Psoas muscle (tissue), 8 donors: Measurements from ENCODE around the gene NQO1. TPM values are rescaled to one million over a fixed set of nuclear protein-coding genes. Genes with fewer than 3 reads are reported as not detected.
A peak's percentile ranks its signal among the peaks of the same experiment; 100 is the strongest.

Experiments used
- ATAC-seq, 4 donors: fragments of 200-7000 bp; cut with Tn5 transposase; one replicate each; pipeline ENCODE4 v1.9.1; 2020; ENCODE audit warnings: moderate library complexity in 3 of 4, mild to moderate bottlenecking in 2 of 4
- DNase-seq, 2 donors: peaks; one replicate each; pipeline ENCODE4 v3.0.0-alpha.2; 2020
- H3K27ac ChIP-seq: fragments of 200-600 bp; one replicate; pipeline ENCODE4 v1.8.0; 2022
- H3K27me3 ChIP-seq, 3 donors: fragments of 200-600 bp in 1 of 3; one replicate each; pipeline versions ENCODE4 v1.6.1 to v1.8.0; 2013 to 2022; ENCODE audit warnings: low read length in 2 of 3, mild to moderate bottlenecking in 2 of 3, moderate library complexity in 1 of 3; ENCODE audit not compliant: insufficient read depth in 3 of 3
- H3K36me3 ChIP-seq, 2 donors: fragments of 200-600 bp in 1 of 2; one replicate each; pipeline versions ENCODE4 v1.6.1 to v1.8.0; 2013 to 2022; ENCODE audit warnings: low read depth in 1 of 2, mild to moderate bottlenecking in 1 of 2, moderate library complexity in 1 of 2; ENCODE audit not compliant: insufficient read depth in 1 of 2
- H3K4me1 ChIP-seq: fragments of 200-600 bp; one replicate; pipeline ENCODE4 v1.8.0; 2022
- H3K4me3 ChIP-seq: fragments of 200-600 bp; one replicate; pipeline ENCODE4 v1.8.0; 2022; ENCODE audit warnings: mild to moderate bottlenecking
- H3K9me3 ChIP-seq: fragments of 200-600 bp; one replicate; pipeline ENCODE4 v1.8.0; 2022
- WGBS, 3 donors: extraction: QIAGEN DNeasy Blood & Tissue Kit; methylation state at CpG; one replicate each; pipeline versions ENCODE4 v1.1.6 to v1.1.7; 2013; 5-methylcytosine and 5-hydroxymethylcytosine counted together
- intact Hi-C, 2 donors: fragments of 100-400 bp; cut with DNase I; formaldehyde crosslinking; loops; one replicate each; pipeline versions ENCODE4 v1.11.0 to v1.14.2; 2022
- polyA plus RNA-seq, 3 donors: library from polyadenylated mRNA; stranded (reverse); fragments of 200-250 nt; gene quantifications; one replicate each; pipeline ENCODE4 v1.2.3, GENCODE V29; 2013
- total RNA-seq, 4 donors: library from RNA; stranded (reverse); fragmentation: NEBNext Ultra II Directional in 2 of 4; extraction: Animal tissue kit (Norgen Biotek cat#: 25700) in 2 of 4; gene quantifications; one replicate each; pipeline versions ENCODE4 v1.2.1 to v1.2.4, GENCODE V29; 2021 to 2023
- TF ChIP-seq, protein P1 (sequence below): fragments of 200-600 bp; IDR thresholded peaks from one replicate; pipeline ENCODE4 v1.8.0; 2022; ENCODE audit warnings: antibody characterized with exemption
- donor health status: healthy with polysubstance abuse.
- donor health status: DM: no; HTN: no; CAD: no; lungs with moderate emphysema.
- donor health status: Bipolar disorder and iron deficiency.
- donor health status: healthy.
- donor health status: DM: yes; HTN: yes; CAD: no.
- donor health status: DM: no; HTN: no; CAD: no.
- donor health status: DM: no; HTN: no; CAD: no.
- donor health status: DM: yes; HTN: yes; CAD: no.

NQO1 gene
- total and polyA plus RNA-seq, 7 donors, result 12.1 to 186 (median 47.1) TPM

DNA sequence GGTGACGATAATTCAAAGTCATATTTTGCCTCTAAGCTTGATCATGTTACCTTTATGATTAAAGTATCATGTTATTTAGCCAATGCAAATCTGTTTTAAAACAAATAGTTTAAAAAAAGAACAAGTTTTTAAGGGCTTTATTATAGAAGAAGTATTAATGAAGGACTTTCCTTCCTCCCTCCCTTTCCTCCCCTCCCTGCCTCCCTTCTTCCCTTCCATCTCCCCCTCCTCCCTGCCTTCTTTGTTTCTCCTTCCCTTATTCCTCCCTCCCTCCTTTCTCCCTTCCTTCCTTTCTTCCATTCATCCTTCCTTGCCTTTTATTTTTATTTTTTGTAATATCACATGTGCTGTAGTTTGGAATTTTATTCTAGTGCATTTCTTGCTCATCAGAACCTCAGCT, 26.4 kb downstream of the NQO1 start:
- no peaks in the 10 kb centered on the region for H3K4me1 ChIP-seq
- no peaks in the 10 kb centered on the region for H3K27me3 ChIP-seq
- H3K9me3 ChIP-seq, result no peaks in the 10 kb centered on the region
- TF ChIP-seq, protein P1, sequence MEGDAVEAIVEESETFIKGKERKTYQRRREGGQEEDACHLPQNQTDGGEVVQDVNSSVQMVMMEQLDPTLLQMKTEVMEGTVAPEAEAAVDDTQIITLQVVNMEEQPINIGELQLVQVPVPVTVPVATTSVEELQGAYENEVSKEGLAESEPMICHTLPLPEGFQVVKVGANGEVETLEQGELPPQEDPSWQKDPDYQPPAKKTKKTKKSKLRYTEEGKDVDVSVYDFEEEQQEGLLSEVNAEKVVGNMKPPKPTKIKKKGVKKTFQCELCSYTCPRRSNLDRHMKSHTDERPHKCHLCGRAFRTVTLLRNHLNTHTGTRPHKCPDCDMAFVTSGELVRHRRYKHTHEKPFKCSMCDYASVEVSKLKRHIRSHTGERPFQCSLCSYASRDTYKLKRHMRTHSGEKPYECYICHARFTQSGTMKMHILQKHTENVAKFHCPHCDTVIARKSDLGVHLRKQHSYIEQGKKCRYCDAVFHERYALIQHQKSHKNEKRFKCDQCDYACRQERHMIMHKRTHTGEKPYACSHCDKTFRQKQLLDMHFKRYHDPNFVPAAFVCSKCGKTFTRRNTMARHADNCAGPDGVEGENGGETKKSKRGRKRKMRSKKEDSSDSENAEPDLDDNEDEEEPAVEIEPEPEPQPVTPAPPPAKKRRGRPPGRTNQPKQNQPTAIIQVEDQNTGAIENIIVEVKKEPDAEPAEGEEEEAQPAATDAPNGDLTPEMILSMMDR, result no peak
- H3K36me3 ChIP-seq, result peaks cover 3 to 88% of the 10 kb centered on the region in 2 donors
- DNase-seq (no peak), ATAC-seq (no peak)
- H3K27ac ChIP-seq, result no peak overlapping the region
- WGBS, 3 donors, result 83 to 92% (median 86%) methylated on average over 1 of the region's 1 CpG
- intact Hi-C loops, result no loop called here
- no peak overlapping the region for H3K4me3 ChIP-seq

DNA sequence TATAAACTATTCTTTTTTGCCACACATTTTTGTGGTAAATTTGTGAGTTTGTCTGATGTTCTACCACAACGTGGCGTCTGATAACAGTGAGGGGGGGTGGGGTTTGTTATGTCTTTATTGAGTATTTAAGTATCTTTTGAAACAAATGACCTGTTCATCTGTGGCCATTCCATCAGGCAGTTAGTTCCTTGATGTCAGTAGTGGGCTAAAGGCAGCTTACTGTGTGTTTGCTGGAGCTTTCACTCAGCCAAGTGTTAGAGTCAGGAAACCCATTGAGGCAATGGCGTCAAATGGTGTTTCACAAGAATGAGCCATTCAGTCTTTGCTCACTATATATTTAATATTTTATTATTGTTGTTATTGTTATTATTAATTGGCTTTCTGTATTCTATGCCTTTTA, 28.0 kb downstream of the NQO1 start:
- intact Hi-C loops, result no loop called here

GRCh38 chr16:69693916-69694315, 32.4 kb downstream of the NQO1 start:
- DNase-seq (no peak), ATAC-seq (no peak)
- Histone ChIP-seq H3K4me1 (no peaks in the 10 kb centered on the region), H3K27ac (no peak overlapping the region), H3K36me3 (peaks cover 7 to 95% of the 10 kb centered on the region in 2 donors), H3K9me3 (no peaks in the 10 kb centered on the region), H3K27me3 (no peaks in the 10 kb centered on the region), H3K4me3 (no peak overlapping the region)
- intact Hi-C loops, result no loop called here
- WGBS, 3 donors, result 96 to 100% (median 97%) methylated on average over 2 of the region's 2 CpGs
- TF ChIP-seq, protein P1, result no peak

More for the DNA sequence above, 28.0 kb downstream of the NQO1 start:
- TF ChIP-seq, protein P1, result no peak
- no peaks in the 10 kb centered on the region for H3K4me1 ChIP-seq
- DNase-seq (no peak), ATAC-seq (no peak)
- no peaks in the 10 kb centered on the region for H3K27me3 ChIP-seq
- H3K36me3 ChIP-seq, result peaks cover 3 to 88% of the 10 kb centered on the region in 2 donors
- H3K9me3 ChIP-seq, result no peaks in the 10 kb centered on the region
- 94 to 95% (median 95%) methylated on average over 3 of the region's 3 CpGs for WGBS, 3 donors
- H3K4me3 ChIP-seq, result no peak overlapping the region
- H3K27ac ChIP-seq, result no peak overlapping the region

GRCh38 chr16:69691980-69692911, 34.1 kb downstream of the NQO1 start:
- DNase-seq (no peak), ATAC-seq (peak; percentile 30 to 59 (median 46))
- Histone ChIP-seq H3K27me3 (no peaks in the 10 kb centered on the region), H3K36me3 (peaks cover 7 to 91% of the 10 kb centered on the region in 2 donors), H3K4me1 (no peaks in the 10 kb centered on the region), H3K27ac (no peak overlapping the region), H3K4me3 (no peak overlapping the region), H3K9me3 (no peaks in the 10 kb centered on the region)
- TF ChIP-seq, protein P1, result no peak
- intact Hi-C loops, result no loop called here
- WGBS, 3 donors, result 71 to 79% (median 72%) methylated on average over 4 of the region's 4 CpGs
